ENCODE results near the gene DCANP1. TPM values are rescaled to one million over a fixed set of nuclear protein-coding genes. Genes with fewer than 3 reads are reported as not detected.

DCANP1 gene
- total RNA-seq, 1 experiment from 2014 or later: not detected

DNA sequence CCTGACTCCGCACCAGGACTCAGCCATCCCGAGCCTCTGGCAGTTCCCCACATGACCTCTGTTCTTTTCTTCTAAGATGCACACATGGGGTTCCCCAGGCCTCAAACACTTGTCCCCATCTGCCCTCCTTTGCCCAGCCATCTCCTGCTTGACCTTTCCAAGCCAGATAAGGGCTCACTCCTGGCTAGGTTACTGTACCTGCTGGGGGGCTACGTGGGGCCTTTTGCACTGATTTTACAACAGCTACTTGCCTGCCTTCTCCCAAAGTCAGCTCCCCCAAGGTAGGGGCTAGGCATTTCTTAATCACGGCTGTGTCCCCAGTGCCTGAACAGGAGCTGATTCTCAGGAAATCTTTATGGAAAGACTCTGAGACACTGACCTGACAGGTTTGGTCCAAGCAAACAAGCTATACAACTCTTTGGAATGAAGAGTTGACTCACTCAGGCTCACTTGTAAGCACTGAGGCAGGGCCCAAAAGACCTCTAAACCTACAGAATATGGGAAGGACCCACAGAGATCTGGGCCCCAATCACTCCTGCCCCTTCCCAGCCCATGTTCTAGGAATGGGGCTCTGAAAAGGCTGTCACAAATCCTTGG is 50.6 kb downstream of the DCANP1 start (continued):
- no peak for TF ChIP-seq MAX (CRISPR knock-in tag; IDR thresholded peaks at IDR 0.05)
- no peak for TF ChIP-seq HMGA2 (CRISPR knock-in tag; IDR thresholded peaks at IDR 0.05)
- TF ChIP-seq SMAD4 (CRISPR knock-in tag; IDR thresholded peaks at IDR 0.05): no peak
- TF ChIP-seq ESRRA (CRISPR knock-in tag; IDR thresholded peaks at IDR 0.05; ENCODE audit: borderline replicate concordance): no peak
- TF ChIP-seq GTF2I (CRISPR knock-in tag; conservative IDR thresholded peaks at IDR 0.05): no peak
- TF ChIP-seq FOXK1 (CRISPR knock-in tag; IDR thresholded peaks at IDR 0.05): no peak
- TF ChIP-seq USF2 (CRISPR knock-in tag; IDR thresholded peaks at IDR 0.05): no peak
- no peak for TF ChIP-seq JUN (CRISPR knock-in tag; IDR thresholded peaks at IDR 0.05)
- no peak for TF ChIP-seq ZNF138 (CRISPR knock-in tag; conservative IDR thresholded peaks at IDR 0.05)

GRCh38 chr5:135395866-135396265 is 51.3 kb downstream of the DCANP1 start:
- DNase-seq (ENCODE audit: low spot score) (no peak), ATAC-seq (no peak)
- peaks cover 28% of the 10 kb centered on the region for H3K4me1 Mint-ChIP-seq
- H3K9me3 Mint-ChIP-seq: no peaks in the 10 kb centered on the region
- ChIA-PET CTCF (no interaction called here), POLR2A (no interaction called here)
- H3K27me3 Mint-ChIP-seq (ENCODE audit: low read depth): peaks cover 43% of the 10 kb centered on the region
- no peak overlapping the region for H3K4me3 Mint-ChIP-seq
- H3K36me3 Mint-ChIP-seq: peaks cover 5% of the 10 kb centered on the region; the same call in 1 of the 2 replicates
- no peak overlapping the region for H3K27ac Mint-ChIP-seq
- TF ChIP-seq FOXK1 (CRISPR knock-in tag; IDR thresholded peaks at IDR 0.05) (no peak), NR3C1 (CRISPR knock-in tag; conservative IDR thresholded peaks at IDR 0.05; ENCODE audit: low read depth) (no peak), ZNF281 (CRISPR knock-in tag; IDR thresholded peaks at IDR 0.05) (no peak), TEAD4 (CRISPR knock-in tag; IDR thresholded peaks at IDR 0.05) (no peak), SOX15 (CRISPR knock-in tag; IDR thresholded peaks at IDR 0.05) (no peak), PREB (CRISPR knock-in tag; IDR thresholded peaks at IDR 0.05; ENCODE audit: borderline replicate concordance) (no peak), GABPB1 (CRISPR knock-in tag; IDR thresholded peaks at IDR 0.05) (no peak), GRHL2 (CRISPR knock-in tag; IDR thresholded peaks at IDR 0.05; ENCODE audit: insufficient replicate concordance, severe bottlenecking) (no peak)
- TF ChIP-seq, protein P1, sequence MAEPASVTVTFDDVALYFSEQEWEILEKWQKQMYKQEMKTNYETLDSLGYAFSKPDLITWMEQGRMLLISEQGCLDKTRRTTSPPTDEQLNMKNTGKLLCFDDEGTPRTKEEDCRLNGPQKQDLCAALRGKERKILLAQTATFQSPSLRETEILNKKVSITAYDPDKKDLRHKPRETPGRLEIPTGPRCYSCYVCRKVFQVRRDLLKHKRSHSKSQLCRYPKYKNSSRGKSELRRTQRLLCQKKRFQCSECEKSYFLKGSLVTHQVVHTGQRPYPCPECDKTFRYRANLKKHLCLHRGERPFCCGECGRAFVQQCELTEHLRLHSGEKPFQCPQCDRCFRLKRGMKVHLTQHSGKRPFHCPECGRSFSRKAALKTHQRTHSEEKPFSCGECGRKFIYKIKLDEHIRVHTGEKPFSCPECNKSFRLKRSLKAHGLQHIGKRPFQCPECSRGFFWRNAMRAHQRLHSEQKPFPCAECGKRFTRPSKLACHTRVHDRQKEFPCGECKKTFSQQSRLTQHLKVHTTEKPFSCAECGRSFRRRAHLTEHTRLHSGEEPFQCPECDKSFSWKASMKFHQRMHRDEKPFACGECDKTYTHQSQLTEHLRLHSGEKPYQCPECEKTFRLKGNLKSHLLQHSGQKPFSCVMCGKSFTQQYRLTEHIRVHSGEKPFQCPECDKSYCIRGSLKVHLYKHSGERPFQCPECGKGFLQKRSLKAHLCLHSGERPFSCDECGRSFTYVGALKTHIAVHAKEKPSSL (CRISPR knock-in tag; conservative IDR thresholded peaks at IDR 0.05): no peak
- TF ChIP-seq, protein P2, sequence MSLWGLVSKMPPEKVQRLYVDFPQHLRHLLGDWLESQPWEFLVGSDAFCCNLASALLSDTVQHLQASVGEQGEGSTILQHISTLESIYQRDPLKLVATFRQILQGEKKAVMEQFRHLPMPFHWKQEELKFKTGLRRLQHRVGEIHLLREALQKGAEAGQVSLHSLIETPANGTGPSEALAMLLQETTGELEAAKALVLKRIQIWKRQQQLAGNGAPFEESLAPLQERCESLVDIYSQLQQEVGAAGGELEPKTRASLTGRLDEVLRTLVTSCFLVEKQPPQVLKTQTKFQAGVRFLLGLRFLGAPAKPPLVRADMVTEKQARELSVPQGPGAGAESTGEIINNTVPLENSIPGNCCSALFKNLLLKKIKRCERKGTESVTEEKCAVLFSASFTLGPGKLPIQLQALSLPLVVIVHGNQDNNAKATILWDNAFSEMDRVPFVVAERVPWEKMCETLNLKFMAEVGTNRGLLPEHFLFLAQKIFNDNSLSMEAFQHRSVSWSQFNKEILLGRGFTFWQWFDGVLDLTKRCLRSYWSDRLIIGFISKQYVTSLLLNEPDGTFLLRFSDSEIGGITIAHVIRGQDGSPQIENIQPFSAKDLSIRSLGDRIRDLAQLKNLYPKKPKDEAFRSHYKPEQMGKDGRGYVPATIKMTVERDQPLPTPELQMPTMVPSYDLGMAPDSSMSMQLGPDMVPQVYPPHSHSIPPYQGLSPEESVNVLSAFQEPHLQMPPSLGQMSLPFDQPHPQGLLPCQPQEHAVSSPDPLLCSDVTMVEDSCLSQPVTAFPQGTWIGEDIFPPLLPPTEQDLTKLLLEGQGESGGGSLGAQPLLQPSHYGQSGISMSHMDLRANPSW (CRISPR knock-in tag; conservative IDR thresholded peaks at IDR 0.05; ENCODE audit: low read depth): no peak

All from WTC11 (cell line).